ENCODE data around the gene RNF223. TPM values are rescaled to one million over a fixed set of nuclear protein-coding genes. Genes with fewer than 3 reads are reported as not detected.
"Not testable (repeated sequence)": the region's sequence is repeated elsewhere in the genome, so short reads cannot be mapped to it uniquely, and the experiment has no call there.

Gene RNF223
- total and polyA plus RNA-seq, 8 donors, result 0.05 to 0.37 (median 0.16) TPM; not detected in 2

- H3K9me3 ChIP-seq, result no peaks in the 10 kb centered on the region
- no peak overlapping the region for H3K27ac ChIP-seq
- DNase-seq (peak in 2 of 6 donors; percentile 14 to 24), FAIRE-seq (no peak), ATAC-seq (no peak)
- no peaks in the 10 kb centered on the region for H3K27me3 ChIP-seq
- no peak for TF ChIP-seq CTCF (IDR thresholded peaks at IDR 0.05)
- H3K4me3 ChIP-seq, result no peak overlapping the region
- WGBS, 2 donors, result 85 to 88% methylated on average over 29 of the region's 29 CpGs
- H3K36me3 ChIP-seq, result no peaks in the 10 kb centered on the region
- intact Hi-C loops (cut with DNase I), result loop anchor here in 1 of 3 donors (10.0 kb wide), 1 partner anchor 76 kb away; no protein-coding TSS in a partner anchor
- no peaks in the 10 kb centered on the region for H3K4me1 ChIP-seq
Measured at GRCh38 chr1:1110561-1110971, 36.5 kb upstream of the RNF223 start.

GRCh38 chr1:1109743-1110142 lies 35.6 kb upstream of the RNF223 start:
- ATAC-seq, result peak in 1 of 4 donors; percentile 12
- no peaks in the 10 kb centered on the region for H3K36me3 ChIP-seq
- H3K27me3 ChIP-seq, result no peaks in the 10 kb centered on the region
- H3K9me3 ChIP-seq, result no peaks in the 10 kb centered on the region
- no peak for TF ChIP-seq CTCF (IDR thresholded peaks at IDR 0.05)
- intact Hi-C loops (cut with DNase I), result loop anchor here in 1 of 3 donors (10.0 kb wide), 1 partner anchor 75 kb away; no protein-coding TSS in a partner anchor
- 80 to 83% methylated on average over 14 of the region's 14 CpGs for WGBS, 2 donors
- H3K27ac ChIP-seq, result no peak overlapping the region
- no peak overlapping the region for H3K4me3 ChIP-seq
- no peak for FAIRE-seq
- peak in 1 of 6 donors; percentile 37 for DNase-seq
- no peaks in the 10 kb centered on the region for H3K4me1 ChIP-seq

- H3K36me3 ChIP-seq, result no peaks in the 10 kb centered on the region
- DNase-seq (peak in 2 of 6 donors; percentile 45 to 48), ATAC-seq (no peak), FAIRE-seq (no peak)
- intact Hi-C loops (cut with DNase I), result no loop called here
- no peaks in the 10 kb centered on the region for H3K4me1 ChIP-seq
- no peak overlapping the region for H3K4me3 ChIP-seq
- TF ChIP-seq CTCF (IDR thresholded peaks at IDR 0.05), result no peak
- H3K9me3 ChIP-seq, result no peaks in the 10 kb centered on the region
- H3K27ac ChIP-seq, result no peak overlapping the region
- no peaks in the 10 kb centered on the region for H3K27me3 ChIP-seq
- WGBS, 2 donors, result 96% methylated on average over 29 to 31 of the region's 31 CpGs
Measured at GRCh38 chr1:1106510-1107221, 32.6 kb upstream of the RNF223 start.

- H3K27me3 ChIP-seq; H3K36me3 ChIP-seq; H3K9me3 ChIP-seq; H3K4me3 ChIP-seq; FAIRE-seq; ATAC-seq; intact Hi-C loops (cut with DNase I); H3K4me1 ChIP-seq; H3K27ac ChIP-seq: not testable (repeated sequence)
- DNase-seq, result peak in 1 of 6 donors; percentile 9
- 75 to 82% methylated on average over 6 of the region's 6 CpGs for WGBS, 2 donors
Measured at GRCh38 chr1:1104152-1104551, 30.0 kb upstream of the RNF223 start.

GRCh38 chr1:1101503-1101902 lies 27.4 kb upstream of the RNF223 start:
- no peak for ATAC-seq
- peak in 1 of 6 donors; percentile 2 for DNase-seq
- no peak for TF ChIP-seq CTCF (IDR thresholded peaks at IDR 0.05)
- Histone ChIP-seq H3K27ac (no peak overlapping the region), H3K36me3 (no peaks in the 10 kb centered on the region), H3K9me3 (no peaks in the 10 kb centered on the region), H3K4me1 (no peaks in the 10 kb centered on the region), H3K4me3 (no peak overlapping the region), H3K27me3 (no peaks in the 10 kb centered on the region)
- WGBS, 2 donors, result 83 to 86% methylated on average over 7 of the region's 7 CpGs
- FAIRE-seq, result no peak
- intact Hi-C loops (cut with DNase I), result no loop called here
